Midbrain (tissue), 1 donor: Measurements from ENCODE around the gene LYPD6B.

Source experiments
- DNase-seq: peaks from one replicate; lab custom pipeline; 2025; lab: John Stamatoyannopoulos, UW

The LYPD6B gene

DNA sequence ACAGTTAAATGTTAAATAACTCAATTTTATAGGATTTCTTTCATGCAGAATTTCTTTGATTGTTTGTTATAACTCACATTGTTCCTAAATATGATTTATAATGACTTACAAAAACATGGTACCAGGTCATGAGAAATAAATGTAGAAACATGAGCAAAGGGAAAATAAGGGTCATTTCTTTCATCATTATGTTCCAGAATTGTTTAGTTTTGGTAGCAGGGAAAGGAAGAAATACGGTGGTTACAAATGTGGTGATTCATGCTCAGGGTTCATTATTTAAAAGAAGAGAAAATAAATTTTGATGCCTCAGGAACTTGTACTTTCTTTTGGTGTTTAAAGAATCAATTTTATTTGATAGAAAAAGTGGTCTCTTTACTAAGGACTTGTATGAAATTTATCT lies 4.4 kb downstream of the LYPD6B start:
- DNase-seq: no peak

GRCh38 chr2:149044500-149044899 lies 6.0 kb downstream of the LYPD6B start:
- DNase-seq: no peak

- DNase-seq: no peak
Observed at GRCh38 chr2:149047118-149047517, 8.6 kb downstream of the LYPD6B start.

DNA sequence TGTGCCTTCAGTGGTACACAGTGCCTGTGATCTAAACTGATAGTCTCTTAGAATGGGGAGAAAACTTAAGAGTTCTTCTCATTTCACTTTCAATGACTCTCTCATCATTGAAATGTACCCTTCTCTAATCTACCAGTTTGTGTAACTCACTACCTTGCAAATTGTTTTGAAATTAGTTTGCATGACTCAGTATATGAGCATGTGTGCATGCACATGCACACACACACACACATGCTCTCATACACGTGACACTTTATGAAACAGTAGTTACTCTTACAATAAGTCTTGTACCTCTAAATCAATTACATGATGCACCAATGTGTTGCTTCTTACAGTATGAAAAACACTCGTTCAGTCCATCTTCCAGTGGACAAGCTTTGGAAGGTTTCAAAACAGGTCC lies 10.6 kb downstream of the LYPD6B start:
- no peak for DNase-seq

- DNase-seq: no peak
Observed at GRCh38 chr2:149050188-149050587, 11.7 kb downstream of the LYPD6B start.

GRCh38 chr2:149055751-149056150 lies 17.3 kb downstream of the LYPD6B start:
- DNase-seq: no peak

DNA sequence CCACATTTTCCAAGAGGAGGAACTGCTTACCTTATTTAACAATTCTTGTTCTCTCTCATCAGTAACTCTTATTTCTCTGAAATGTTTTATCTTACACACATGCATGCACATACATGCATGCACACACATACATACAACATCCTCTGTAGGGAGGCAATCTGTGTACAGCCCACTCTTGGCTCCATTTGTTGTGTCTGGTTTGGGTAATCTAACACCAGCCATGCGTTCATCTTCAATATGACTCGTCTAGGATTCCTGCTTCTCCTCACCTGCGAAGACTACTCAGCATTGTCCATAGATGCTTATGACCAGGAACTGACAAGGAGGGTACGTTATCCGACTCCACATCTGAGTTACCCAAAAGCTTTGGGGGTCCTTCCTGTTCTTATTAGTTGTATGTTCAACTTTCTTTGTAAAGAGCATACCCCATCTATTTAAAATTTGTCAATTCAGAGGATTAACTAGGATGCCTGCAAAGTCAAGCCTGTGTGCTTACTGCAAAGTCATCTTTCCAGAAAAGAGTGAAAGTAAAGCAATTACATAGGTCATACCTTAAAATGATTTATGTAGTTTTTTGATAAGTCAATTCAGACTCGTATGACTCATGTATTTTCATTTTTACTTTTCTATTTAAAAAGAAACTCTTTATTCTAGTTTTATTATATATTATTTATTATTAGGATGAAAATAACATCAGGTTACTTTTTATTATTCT lies 18.2 kb downstream of the LYPD6B start:
- no peak for DNase-seq

GRCh38 chr2:149057401-149057800 lies 18.9 kb downstream of the LYPD6B start:
- no peak for DNase-seq

- DNase-seq: no peak
Observed at GRCh38 chr2:149058936-149059335, 20.4 kb downstream of the LYPD6B start.

DNA sequence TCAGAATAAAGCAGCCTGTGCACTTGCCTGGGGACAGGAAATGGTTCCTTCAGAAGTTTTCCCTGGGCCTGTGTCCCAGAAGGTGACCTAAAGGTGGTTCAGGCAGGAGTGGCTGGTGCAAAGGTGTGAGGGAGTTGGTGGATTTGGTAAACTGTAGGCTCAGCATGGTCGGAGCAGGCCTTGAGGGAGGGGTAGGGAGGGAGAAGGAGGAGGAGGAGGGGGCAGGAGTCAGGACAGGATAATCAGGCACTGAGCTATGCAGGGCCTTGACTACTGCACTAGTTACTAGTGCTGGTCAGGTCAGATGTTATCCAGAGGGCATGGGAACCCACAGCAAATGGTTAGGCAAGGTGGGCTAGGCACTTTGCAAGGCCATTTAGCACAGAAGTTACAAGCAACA lies 21.3 kb downstream of the LYPD6B start:
- no peak for DNase-seq

GRCh38 chr2:149061133-149061745 lies 22.7 kb downstream of the LYPD6B start:
- no peak for DNase-seq

DNA sequence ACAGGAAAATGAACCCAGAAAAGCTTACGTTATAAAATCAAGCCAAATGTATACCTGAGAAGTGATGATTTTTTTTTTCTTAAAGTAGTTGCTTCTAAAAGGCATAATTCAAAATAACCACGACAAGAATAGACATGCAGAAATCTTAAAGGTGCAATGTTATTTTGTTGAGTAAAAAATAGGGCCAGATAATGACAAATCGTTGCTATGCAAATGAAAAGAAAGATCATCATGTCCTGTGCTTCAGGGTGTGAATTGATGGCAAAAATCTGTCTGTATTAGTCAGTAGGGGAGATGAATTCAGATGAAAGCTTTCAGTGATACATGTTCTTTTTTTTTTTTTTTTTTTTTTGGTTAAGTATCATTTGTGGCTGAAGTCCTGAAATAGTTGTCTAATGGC lies 24.0 kb downstream of the LYPD6B start:
- DNase-seq: no peak

DNA sequence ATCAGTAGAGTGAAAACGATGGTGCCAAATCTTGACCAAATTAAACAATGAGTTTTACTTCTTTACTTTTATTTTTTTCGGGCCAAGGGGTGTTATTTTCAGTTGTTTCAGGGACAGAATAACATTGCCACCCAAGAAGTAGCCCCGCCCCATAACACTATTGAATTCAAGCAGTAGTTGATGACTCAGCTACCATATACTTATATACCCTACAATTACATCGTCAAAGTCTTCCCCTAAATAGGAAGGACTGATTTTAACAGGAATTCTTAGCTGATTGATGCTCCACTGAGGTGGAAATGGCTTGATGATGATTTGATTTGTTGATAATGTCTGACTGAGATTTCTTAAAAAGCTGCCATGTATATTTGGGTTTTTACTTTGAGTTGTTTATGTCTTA lies 24.7 kb downstream of the LYPD6B start:
- no peak for DNase-seq

DNA sequence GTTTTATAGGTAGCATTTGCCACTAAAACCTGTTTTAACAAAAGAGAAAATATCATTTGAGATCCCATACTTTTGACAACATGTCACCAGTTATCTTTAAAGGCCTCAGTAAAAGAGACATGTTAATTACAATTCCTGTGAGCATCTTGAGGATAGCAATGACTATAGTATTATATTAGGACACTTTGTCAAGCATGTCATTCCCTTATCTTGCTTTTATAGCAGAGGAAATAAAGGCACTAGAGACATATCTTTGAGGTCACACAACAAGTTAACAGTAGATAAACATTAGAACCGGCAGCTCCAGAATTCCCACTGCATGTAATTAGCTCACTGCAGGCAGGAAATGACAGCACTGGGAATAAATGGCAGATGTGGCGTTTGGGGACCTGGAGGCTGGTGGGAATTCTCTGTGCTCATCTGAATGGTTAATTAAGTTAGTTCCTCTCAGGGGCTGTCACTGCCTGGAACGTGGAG lies 25.9 kb downstream of the LYPD6B start:
- DNase-seq: no peak

- DNase-seq: no peak
Observed at GRCh38 chr2:149064856-149065630, 26.5 kb downstream of the LYPD6B start.

DNA sequence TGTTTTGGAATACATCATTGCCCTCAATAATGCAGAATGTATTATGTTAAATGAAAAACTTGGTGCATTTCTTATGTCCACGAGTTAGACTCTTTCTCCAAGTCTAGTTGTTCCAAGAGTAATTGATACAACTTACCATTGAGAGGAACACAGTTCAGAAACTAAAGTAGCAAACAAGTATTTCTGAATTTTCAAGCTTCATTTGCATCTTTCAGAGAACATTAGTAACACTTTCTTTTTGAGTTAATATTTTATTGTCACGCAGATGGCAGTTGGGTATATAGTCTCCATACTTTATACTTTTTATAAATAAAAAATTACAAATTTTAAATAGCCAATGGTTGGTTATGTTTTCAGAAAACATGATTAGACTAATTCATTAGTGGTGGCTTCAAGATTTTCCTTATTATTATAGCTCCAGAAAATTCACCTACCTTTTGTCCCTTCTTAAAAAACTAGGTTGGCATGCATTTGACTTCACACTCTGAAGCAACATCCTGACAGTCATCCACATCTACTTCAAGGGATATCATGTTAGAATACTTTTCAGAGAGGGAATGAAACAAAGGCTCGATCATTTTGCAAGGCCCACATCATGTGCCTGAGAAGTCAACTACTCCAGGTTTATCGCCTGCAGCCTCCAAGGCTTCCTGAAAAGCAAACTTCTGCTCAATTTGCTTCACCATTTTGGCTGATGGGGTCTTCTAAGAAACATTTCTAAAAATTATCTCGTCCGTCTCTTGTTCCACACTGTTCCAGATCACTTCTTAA lies 29.9 kb downstream of the LYPD6B start:
- DNase-seq: no peak

GRCh38 chr2:149068996-149069888 lies 30.7 kb downstream of the LYPD6B start:
- DNase-seq: no peak

DNA sequence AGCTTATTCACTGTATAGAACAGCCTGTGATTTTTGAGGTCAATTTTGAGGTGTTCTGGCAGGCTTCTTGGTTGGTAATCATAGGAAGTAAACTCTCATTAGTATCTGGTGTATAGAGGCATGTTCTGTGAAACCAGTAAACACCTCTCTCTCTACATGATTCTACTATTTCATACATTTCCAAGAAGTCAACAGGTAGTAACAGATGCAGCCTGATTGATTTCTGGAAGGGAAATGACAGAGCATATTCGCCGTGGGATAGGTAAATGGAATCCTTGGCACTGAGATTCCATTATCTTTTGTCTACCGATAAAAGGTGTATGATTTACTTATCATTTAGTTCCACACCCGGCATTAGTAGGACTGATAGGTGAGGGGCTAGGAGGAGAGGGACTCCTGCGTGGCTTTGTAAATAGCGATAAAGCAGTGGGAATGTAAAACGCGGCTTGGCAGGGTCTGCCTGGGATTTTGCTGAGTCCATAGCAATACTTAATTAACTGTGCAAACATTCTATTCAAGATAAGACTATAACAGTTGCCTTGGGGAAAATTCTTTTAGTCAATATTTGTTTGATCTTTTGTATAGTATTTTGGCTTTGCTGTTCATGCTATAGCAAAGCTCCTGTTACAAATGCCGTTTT lies 32.3 kb downstream of the LYPD6B start:
- DNase-seq: no peak

- no peak for DNase-seq
Observed at GRCh38 chr2:149075105-149075504, 36.6 kb downstream of the LYPD6B start.

GRCh38 chr2:149075853-149076252 lies 37.4 kb downstream of the LYPD6B start:
- DNase-seq: no peak
